GM19023 (cell line): ENCODE results near the gene FZD2.
"Not testable (repeated sequence)": the region's sequence is repeated elsewhere in the genome, so short reads cannot be mapped to it uniquely, and the experiment has no call there.

Experiments used
- ATAC-seq: cut with Tn5 transposase; IDR thresholded peaks from one replicate; pipeline ENCODE4 v1.9.1; 2021; ENCODE audit warnings: mild to moderate bottlenecking, moderate library complexity; ENCODE audit not compliant: unreplicated experiment

FZD2 gene

DNA sequence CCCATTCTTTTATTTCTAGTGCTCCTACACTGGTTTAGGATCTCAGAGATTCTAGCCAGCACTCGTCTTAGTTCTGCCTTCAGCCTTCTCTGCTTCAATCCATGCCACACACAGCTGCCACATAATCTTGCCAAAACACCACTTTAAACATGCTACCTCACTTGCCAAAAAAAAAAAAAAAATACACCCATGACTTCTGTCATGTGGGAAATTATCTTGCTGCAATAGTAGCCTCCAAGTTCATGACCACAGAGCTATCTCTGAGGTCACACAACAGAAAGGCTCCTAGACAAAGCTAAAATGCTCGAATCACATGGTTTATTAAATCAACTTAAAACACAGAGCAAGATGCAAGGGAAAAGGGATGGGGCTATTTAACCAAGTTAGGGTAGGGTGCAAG, 18.1 kb downstream of the FZD2 start:
- ATAC-seq: no peak

DNA sequence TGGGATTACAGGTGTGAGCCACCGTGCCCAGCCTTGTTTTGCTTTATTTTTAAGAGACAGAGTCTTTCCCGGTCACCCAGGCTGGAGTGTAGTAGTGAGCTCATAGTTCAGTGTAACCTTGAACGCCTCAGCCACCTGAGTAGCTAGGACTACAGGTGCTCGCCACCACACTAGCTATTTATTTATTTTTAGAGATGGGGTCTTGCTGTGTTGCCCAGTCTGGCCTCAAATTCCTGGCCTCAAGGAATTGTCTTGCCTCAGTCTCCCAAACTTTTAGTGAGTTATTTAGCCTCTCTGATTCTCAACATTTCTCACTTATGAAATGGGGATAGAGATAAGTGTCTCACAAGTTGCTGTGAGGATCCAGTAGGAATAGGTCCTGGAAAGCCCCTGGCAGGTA, 21.7 kb downstream of the FZD2 start:
- no peak for ATAC-seq

DNA sequence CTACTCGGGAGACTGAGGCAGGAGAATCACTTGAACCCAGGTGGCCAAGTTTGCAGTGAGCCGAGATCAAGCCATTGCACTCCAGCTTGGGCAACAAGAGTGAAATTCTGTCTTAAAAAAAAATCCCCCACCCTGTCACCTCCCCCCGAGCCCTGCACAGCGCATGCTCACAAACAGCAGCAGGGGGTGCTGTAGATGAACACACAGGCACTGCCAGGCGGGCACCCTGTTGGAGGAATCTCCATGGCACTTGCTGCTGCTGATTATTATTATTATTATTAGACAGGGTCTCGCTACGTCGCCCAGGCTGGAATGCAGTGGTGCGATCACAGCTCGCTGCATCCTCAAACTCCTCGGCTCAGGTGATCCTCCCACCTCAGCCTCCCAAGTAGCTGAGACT, 24.6 kb downstream of the FZD2 start:
- no peak for ATAC-seq

DNA sequence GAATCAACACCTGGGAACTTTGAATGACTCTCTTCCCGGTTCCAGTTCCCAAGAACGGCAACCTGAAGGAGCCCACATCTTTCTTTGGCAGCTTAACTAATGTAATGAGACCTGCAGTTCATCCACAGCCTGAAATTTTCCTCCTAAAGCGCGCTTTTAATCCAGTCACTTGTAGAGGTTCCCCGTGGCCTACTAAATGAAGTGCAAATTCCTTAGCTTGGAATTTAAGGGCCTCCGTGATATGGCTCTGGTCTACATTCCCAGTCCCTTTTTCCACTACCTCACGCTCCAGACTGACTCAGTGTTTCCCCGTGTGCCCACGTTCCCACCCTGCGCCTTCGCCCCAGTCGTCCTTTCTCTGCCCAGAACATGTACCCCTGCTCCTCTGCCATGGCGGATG, 27.2 kb downstream of the FZD2 start:
- ATAC-seq: no peak

DNA sequence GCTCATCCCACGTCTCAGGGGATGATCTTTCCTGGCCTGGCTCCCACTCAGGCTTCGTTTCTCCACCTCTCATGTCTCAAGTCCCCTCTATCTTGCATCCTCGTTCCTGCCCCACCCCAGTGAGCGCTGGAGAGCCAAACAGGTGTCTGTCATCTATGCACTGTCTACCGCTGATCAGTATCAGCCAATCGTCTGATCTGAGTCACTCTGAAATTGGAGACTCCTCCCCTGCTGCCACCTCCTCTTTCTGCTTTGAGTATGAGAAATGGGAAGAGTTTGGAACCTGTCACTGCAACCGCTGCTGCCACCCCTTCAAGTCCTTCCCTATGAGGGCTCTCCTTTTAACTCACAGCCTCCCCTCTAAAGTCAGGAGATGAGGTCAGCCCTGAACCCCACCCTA, 28.0 kb downstream of the FZD2 start:
- no peak for ATAC-seq

DNA sequence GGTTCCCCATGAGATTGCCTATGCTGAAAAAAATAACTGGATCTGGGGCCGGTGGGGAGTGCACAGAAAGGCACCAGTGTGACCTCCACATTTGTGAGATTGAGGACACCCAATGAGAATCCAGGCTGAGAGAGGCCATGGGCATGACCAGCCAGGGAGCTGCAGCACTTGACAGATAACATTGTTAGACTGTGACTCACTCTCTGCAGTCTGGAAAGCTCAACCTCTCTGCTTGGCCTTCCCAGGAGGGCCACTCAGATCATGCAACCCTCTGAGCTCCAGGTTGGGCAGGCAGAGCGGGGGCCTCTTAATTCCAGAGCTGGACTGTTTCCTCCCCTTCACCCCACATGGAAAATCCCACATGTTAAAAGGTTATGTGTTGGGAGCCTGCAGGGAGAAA, 30.1 kb downstream of the FZD2 start:
- ATAC-seq: no peak

DNA sequence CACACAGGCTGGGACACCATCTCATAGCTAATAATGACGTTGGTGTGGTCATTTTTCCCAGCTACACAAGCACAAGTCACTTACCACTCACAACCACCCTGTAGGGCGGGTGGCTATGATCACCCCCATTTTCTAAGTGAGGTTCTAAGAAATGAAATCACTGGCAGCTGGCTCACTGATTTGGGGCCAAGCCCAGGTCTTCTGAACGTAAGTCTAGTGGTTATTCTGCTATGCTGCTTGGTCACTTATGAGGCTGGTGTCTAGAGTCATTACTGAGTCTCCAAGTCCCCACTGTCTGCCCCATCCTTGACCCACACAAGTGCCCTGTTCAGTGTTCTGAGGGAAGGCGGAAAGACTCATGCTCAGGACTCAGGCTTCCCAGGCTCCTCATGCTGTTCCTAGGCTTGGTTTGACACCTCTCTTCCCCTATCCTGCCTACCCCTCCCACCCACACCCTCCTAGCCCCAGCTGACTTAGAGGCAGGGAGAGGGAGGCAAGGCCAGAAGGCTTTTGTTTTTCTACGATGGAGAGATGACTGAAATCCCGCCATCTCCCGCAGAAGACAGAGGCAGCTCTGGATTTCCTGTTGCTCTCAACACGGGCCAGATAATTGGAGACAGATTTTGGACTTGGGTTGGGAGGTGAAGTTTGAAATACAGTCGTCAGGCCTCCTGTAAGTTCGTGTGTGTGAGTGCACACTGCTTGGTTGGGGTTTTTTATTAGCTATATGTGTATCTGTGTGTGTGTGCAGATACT, 32.2 kb downstream of the FZD2 start:
- ATAC-seq: no peak

DNA sequence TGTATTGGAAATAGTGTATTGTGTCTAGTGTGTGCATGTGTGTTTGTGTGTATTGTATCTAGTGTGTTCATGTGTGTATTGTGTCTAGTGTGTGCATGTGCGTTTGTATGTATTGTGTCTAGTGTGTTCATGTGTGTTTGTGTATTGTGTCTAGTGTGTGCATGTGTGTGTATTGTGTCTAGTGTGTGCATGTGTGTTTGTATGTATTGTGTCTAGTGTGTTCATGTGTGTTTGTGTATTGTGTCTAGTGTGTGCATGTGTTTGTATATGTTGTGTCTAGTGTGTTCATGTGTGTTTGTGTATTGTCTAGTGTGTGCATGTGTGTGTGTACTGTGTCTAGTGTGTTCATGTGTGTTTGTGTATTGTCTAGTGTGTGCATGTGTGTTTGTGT, 32.8 kb downstream of the FZD2 start:
- ATAC-seq: not testable (repeated sequence)

DNA sequence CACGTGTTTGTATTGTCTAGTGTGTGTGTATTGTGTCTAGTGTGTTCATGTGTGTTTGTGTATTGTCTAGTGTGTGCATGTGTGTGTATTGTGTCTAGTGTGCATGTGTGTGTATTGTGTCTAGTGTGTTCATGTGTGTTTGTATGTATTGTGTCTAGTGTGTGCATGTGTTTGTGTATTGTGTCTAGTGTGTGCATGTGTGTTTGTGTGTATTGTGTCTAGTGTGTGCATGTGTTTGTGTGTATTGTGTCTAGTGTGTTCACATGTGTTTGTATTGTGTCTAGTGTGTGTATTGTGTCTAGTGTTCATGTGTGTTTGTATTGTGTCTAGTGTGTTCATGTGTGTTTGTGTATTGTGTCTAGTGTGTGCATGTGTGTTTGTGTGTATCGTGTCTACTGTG, 33.5 kb downstream of the FZD2 start:
- ATAC-seq: not testable (repeated sequence)

DNA sequence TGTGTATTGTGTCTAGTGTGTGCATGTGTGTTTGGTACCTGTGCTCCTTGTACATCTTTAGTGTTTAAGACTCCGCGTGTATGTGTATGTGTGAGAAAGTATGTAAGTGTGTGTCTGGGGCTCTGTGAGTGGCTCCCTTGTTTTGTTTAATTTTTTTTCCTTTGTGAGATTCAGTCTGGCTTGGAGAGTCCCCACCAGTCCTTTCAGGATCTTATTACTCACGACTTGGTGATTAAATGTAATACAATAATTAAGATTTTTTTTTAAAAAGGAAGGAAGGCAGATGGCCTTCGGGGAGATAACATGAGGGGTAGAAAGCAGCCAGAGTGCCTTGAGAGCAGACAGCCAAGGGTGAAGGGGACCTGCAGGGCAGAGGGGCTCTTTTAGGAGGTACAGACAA, 33.9 kb downstream of the FZD2 start:
- ATAC-seq: no peak

DNA sequence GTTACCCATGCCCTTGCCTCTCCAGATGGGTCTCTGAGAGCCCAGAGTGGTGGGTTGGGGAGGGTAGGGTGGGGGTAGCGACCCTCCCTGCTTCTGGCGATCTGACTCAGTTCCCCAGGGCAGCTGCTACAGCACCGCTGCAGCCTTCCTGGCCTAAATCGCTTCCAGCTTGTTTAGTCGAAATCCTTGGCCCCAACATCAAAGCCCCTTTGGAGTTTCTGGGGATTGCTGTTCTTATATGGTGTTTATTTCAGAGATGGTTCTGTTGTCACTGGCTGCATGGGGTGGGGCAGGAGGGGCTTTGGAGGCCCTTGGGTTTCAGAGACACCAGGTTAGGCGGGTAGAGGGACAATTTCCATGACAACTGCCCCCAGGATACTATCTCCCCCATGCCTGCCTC, 35.9 kb downstream of the FZD2 start:
- no peak for ATAC-seq

DNA sequence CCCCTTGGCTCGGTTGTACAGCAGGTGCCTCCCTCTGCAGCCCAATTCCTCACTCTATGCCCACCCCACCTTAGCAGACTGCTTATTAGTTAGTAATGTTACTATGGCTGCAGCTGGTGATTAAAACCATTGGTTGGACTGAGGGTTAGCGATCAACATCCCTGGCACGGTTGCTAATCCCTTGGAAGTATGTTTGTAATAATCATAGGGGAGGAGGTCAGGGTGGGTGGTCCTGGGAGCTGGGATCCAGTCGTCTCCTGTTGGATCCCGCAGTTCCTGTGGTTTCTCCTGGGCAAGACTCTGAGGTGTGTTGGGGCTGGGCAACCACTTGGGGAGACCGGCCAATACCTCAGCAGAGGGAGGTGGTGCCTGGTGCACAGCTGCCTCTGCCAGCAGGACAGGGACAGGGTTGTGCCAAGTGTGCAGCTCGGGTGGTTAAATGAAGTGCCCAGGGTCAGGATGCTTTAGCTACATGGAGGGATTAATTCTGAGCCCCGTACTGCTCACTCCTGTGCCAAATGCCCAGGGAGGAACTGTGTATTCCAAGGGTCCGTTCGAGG, 38.0 kb downstream of the FZD2 start:
- no peak for ATAC-seq

DNA sequence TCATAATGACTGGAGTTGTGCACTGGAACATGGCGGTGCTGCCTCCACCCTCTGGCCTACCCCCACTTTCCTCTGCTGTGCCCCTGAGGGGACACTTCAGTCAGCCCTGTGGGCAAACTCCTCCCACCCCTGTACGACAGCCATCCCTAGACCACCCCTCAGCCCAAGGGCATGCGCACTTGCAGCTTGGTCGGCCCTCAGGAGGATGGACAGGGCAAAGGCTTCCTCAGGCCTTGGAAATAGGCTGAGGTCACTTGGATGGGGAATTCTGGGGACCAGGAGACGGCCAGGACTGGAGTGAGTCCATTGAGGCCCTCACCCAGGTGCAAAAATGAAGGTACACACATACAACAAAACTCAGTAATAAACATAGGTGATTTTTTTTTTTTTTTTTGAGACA, 41.0 kb downstream of the FZD2 start:
- no peak for ATAC-seq

DNA sequence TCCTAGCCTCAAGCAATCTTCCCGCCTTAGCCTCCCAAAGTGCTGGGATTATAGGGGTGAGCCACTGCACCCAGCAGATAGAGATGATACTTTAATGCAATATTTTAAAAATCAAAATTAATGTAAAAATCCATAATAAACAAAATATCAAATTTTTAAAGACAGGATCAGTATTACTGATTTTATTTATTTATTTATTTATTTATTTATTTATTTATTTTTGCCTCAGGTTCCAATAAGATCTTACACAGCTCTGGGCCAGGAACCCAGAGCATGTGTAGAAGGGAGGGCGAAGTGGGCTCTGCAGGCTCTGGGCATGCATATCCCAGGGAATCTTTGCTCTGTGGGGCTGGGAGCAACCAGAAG, 41.6 kb downstream of the FZD2 start:
- no peak for ATAC-seq

DNA sequence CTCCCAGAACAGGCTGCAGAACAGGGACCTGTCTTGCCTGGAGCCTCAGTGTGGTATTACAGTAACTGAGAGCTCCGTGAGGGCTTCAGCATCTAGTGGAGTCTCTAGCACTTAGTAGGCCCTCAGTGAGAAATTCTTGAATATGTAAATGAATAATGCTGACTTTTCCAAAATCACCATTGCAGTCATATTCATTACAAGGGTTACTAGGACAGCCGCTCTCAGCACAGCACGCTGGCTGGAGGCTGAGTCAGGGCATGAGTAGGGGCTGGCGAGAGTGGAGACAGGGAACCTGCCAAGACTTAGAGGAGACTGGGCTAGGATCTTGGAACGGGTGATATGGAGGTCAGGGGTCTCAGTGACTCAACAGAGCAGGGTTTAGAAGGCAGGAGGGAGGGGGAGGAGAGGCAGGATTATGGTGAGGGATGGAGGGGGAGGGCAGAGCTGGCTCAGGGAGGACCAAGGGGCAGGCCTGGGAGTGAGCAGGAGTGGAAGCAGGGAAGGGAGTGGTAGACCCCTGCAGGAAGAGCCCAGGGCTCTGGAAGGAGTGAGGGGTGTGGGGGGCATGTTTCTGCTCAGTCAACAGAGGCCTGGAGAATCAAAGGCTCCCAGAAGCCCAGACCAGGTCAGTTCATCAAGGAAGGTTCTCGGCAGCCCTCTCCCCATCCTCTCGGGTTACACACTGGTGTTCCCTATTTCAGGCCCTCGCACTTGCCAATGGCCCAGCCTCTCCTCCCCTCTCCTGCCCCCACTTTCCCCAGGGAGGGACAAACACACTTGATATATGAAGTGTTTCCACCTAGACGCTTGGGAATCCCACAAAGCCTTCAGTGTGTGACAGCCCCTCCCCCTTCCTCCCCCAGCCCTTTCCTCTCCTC, 42.3 kb downstream of the FZD2 start:
- ATAC-seq: no peak

DNA sequence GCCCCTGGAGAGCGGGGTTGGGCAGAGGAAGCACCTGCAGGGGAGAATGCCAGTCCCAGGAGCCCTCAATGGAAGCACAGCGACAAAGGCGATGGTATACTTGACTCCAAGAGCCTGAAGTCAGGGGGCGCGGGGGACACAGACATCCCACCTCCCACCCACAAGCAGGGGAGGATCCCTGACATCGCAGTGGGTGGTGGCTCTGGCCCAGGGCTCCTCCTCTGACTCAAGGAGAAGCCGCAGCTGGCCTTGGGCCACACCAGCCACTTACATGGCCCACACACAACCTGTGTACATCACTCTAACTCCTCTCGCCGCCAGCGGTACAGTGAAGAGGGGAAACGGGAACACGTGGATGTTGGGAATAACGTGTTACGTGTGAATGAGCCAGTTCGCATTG, 44.3 kb downstream of the FZD2 start:
- no peak for ATAC-seq

DNA sequence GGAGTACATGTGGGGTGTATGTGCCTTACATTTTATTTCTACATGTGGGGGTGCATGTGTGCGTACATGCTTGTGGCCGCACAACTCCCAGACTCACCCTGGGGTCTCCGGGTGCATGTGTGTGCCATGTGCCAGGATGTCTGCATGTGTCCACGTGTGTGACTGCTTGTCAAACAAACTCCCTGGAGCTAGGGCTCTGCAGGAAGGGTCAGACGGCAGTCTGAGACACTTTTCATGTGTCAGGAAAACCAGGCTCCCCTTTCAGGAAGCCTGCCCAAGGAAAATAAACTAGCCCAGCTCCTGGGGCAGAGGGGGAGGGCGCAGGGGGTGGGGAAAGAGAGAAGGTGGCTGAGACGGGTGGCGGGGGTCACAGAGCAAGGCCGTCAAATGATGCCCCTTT, 44.7 kb downstream of the FZD2 start:
- no peak for ATAC-seq

DNA sequence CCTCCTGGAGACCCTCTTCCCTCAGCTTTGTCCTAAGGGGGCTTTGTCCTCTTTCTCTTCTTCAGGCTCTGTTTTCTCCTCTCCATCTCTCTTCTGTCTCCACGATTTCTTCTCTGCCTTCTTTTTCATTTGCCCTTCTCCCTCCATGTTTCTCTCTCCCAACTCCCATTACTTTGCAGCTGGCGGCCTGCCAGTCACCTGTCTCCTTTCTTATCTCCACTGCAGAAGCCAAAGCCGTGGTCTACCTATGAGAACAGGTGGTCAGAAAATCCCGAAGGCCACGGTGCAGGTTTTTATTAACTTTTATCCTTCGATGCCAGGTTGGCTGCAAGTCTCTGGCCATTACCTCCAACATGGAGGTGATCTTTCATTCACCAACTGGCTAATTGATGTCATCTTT, 45.1 kb downstream of the FZD2 start:
- no peak for ATAC-seq

DNA sequence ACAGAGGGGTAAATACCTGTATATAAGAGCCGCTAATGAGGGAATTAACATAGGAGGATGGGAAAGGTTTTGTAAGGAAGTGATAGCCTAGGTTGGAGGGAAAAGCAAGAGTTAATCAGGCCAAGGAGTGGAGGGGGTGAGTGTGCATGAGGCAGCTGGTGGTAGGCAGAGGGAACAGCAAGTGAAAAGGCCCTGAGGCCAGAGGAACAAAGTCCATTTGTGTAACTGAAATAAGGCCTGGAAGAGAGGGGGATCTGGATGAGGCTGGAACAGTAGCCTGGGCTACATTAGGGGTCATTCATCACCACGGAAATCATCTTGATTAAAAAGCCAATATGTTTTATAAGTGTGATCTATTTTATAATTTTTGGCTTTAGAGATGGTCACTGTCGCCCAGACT, 45.7 kb downstream of the FZD2 start:
- no peak for ATAC-seq

DNA sequence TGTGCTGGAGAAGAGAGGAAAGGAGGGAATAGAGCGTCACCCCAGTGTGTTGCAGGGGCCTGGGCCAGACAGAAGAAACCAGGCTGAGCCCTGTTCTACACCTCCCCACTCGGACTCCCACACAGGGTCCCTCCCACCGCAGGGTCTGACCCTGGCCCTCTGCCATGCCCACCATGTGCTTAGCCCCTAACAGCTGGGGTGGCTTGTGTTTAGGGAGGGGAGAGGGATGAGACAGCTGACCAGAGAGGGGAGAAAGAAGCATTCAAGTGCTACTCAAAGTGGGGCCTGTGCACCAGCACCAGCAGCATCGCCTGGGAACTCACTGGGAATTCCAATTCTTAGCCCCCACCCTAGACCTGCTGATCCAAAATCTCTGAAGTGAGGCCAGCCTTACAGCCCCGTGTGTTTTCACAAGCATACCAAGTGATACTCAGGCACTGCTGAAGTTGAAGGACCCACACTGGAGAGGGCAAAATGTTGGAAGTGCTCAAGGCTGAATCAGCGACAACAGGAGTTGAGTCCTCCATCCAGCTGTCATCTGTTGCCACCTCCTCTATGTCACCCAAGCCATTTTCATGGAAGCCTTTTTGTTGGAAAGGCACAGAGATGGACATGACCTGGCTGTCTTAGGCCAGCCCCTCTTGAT, 47.0 kb downstream of the FZD2 start:
- no peak for ATAC-seq

DNA sequence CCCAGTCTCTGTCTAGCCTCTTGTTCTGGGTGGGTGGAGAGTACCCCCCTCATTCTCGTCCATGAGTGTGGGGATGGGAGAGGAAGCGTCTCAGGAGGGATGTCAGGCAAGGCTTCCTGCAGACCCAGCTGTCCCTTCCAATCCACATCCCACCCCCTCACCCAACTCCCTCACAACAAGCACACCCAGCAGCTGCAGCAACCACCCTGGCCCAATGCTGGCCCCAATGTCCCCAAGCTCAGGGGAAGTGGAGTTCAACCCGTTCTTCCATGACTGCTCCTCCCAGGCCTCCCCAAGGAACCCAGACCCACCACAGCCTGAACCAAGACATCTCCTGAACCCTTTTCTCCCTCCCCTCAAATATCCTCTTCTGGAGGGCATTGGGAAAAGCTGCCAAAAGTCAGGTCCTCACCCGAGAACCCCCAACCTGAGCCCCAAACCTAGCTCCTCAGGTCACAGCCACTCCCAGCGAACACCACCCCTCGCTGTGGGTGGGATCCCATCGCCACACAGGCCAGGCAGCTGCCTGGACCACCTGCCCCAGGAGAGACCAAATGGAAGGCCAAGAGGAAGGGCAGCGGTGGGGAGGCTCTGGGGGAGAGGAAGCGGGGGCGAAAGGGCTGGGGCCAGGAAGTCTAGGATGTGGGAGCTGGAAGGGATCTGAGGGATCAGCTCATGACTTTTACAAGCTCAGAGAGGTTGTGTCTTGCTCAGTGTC, 47.6 kb downstream of the FZD2 start:
- no peak for ATAC-seq
